ENCODE measurements around the gene KCTD16. TPM values are rescaled to one million over a fixed set of nuclear protein-coding genes. Genes with fewer than 3 reads are reported as not detected.

The KCTD16 gene
- total RNA-seq, 3 donors from 2014 or later, result not detected

- Mint-ChIP-seq H3K4me3 (no peak overlapping the region), H3K27me3 (ENCODE audit: low read depth) (no peaks in the 10 kb centered on the region), H3K4me1 (ENCODE audit: low read depth) (no peaks in the 10 kb centered on the region), H3K9me3 (no peaks in the 10 kb centered on the region), H3K36me3 (ENCODE audit: insufficient read depth) (no peaks in the 10 kb centered on the region)
- DNase-seq, result no peak
- no peak for ATAC-seq
Observed at GRCh38 chr5:144332265-144332664, 161.6 kb downstream of the KCTD16 start.

- ATAC-seq, result no peak
- Mint-ChIP-seq H3K4me1 (ENCODE audit: low read depth) (no peaks in the 10 kb centered on the region), H3K36me3 (ENCODE audit: insufficient read depth) (no peaks in the 10 kb centered on the region), H3K4me3 (no peak overlapping the region), H3K9me3 (no peaks in the 10 kb centered on the region), H3K27me3 (ENCODE audit: low read depth) (peaks cover 4% of the 10 kb centered on the region)
- DNase-seq, result no peak
Observed at GRCh38 chr5:144333336-144333920, 162.8 kb downstream of the KCTD16 start.

GRCh38 chr5:144335561-144335960, 164.9 kb downstream of the KCTD16 start:
- ATAC-seq, result no peak
- Mint-ChIP-seq H3K36me3 (ENCODE audit: insufficient read depth) (no peaks in the 10 kb centered on the region), H3K4me1 (ENCODE audit: low read depth) (no peaks in the 10 kb centered on the region), H3K4me3 (no peak overlapping the region), H3K27me3 (ENCODE audit: low read depth) (peaks cover 8% of the 10 kb centered on the region), H3K9me3 (no peaks in the 10 kb centered on the region)
- no peak for DNase-seq

GRCh38 chr5:144336191-144336961, 165.7 kb downstream of the KCTD16 start:
- no peaks in the 10 kb centered on the region for H3K9me3 Mint-ChIP-seq
- H3K27me3 Mint-ChIP-seq (ENCODE audit: low read depth), result peaks cover 9% of the 10 kb centered on the region
- DNase-seq (no peak), ATAC-seq (no peak)
- H3K4me3 Mint-ChIP-seq, result no peak overlapping the region
- no peaks in the 10 kb centered on the region for H3K36me3 Mint-ChIP-seq (ENCODE audit: insufficient read depth)
- H3K4me1 Mint-ChIP-seq (ENCODE audit: low read depth), result no peaks in the 10 kb centered on the region

GRCh38 chr5:144352330-144352729, 181.7 kb downstream of the KCTD16 start:
- no peaks in the 10 kb centered on the region for H3K27me3 Mint-ChIP-seq (ENCODE audit: low read depth)
- H3K9me3 Mint-ChIP-seq, result no peaks in the 10 kb centered on the region
- H3K4me1 Mint-ChIP-seq (ENCODE audit: low read depth), result no peaks in the 10 kb centered on the region
- no peaks in the 10 kb centered on the region for H3K36me3 Mint-ChIP-seq (ENCODE audit: insufficient read depth)
- no peak overlapping the region for H3K4me3 Mint-ChIP-seq
- DNase-seq (no peak), ATAC-seq (no peak)

GRCh38 chr5:144352732-144353317, 182.2 kb downstream of the KCTD16 start:
- Mint-ChIP-seq H3K4me3 (no peak overlapping the region), H3K4me1 (ENCODE audit: low read depth) (no peaks in the 10 kb centered on the region)
- DNase-seq, result no peak

GRCh38 chr5:144356489-144356888, 185.8 kb downstream of the KCTD16 start:
- ATAC-seq, result no peak
- Mint-ChIP-seq H3K4me1 (ENCODE audit: low read depth) (no peaks in the 10 kb centered on the region), H3K4me3 (no peak overlapping the region), H3K27me3 (ENCODE audit: low read depth) (no peaks in the 10 kb centered on the region), H3K9me3 (no peaks in the 10 kb centered on the region), H3K36me3 (ENCODE audit: insufficient read depth) (no peaks in the 10 kb centered on the region)
- no peak for DNase-seq

More at GRCh38 chr5:144352732-144353317, 182.2 kb downstream of the KCTD16 start:
- no peak for ATAC-seq
- H3K9me3 Mint-ChIP-seq, result no peaks in the 10 kb centered on the region
- no peaks in the 10 kb centered on the region for H3K36me3 Mint-ChIP-seq (ENCODE audit: insufficient read depth)
- H3K27me3 Mint-ChIP-seq (ENCODE audit: low read depth), result no peaks in the 10 kb centered on the region

GRCh38 chr5:144361406-144361805, 190.7 kb downstream of the KCTD16 start:
- H3K4me1 Mint-ChIP-seq (ENCODE audit: low read depth), result no peaks in the 10 kb centered on the region
- H3K9me3 Mint-ChIP-seq, result no peaks in the 10 kb centered on the region
- H3K36me3 Mint-ChIP-seq (ENCODE audit: insufficient read depth), result no peaks in the 10 kb centered on the region
- ATAC-seq (no peak), DNase-seq (no peak)
- H3K4me3 Mint-ChIP-seq, result no peak overlapping the region
- H3K27me3 Mint-ChIP-seq (ENCODE audit: low read depth), result no peaks in the 10 kb centered on the region

- H3K36me3 Mint-ChIP-seq (ENCODE audit: insufficient read depth), result no peaks in the 10 kb centered on the region
- no peaks in the 10 kb centered on the region for H3K9me3 Mint-ChIP-seq
- H3K4me3 Mint-ChIP-seq, result no peak overlapping the region
- no peaks in the 10 kb centered on the region for H3K4me1 Mint-ChIP-seq (ENCODE audit: low read depth)
- H3K27me3 Mint-ChIP-seq (ENCODE audit: low read depth), result no peaks in the 10 kb centered on the region
- no peak for ATAC-seq
- no peak for DNase-seq
Observed at GRCh38 chr5:144365885-144366284, 195.2 kb downstream of the KCTD16 start.

GRCh38 chr5:144367991-144368390, 197.3 kb downstream of the KCTD16 start:
- DNase-seq (no peak), ATAC-seq (no peak)
- no peaks in the 10 kb centered on the region for H3K9me3 Mint-ChIP-seq
- H3K4me3 Mint-ChIP-seq, result no peak overlapping the region
- H3K4me1 Mint-ChIP-seq (ENCODE audit: low read depth), result no peaks in the 10 kb centered on the region
- no peaks in the 10 kb centered on the region for H3K27me3 Mint-ChIP-seq (ENCODE audit: low read depth)
- H3K36me3 Mint-ChIP-seq (ENCODE audit: insufficient read depth), result no peaks in the 10 kb centered on the region

- no peaks in the 10 kb centered on the region for H3K9me3 Mint-ChIP-seq
- H3K36me3 Mint-ChIP-seq (ENCODE audit: insufficient read depth), result no peaks in the 10 kb centered on the region
- no peaks in the 10 kb centered on the region for H3K27me3 Mint-ChIP-seq (ENCODE audit: low read depth)
Observed at GRCh38 chr5:144368556-144368955, 197.9 kb downstream of the KCTD16 start.

GRCh38 chr5:144369006-144369405, 198.3 kb downstream of the KCTD16 start:
- no peaks in the 10 kb centered on the region for H3K4me1 Mint-ChIP-seq (ENCODE audit: low read depth)
- H3K36me3 Mint-ChIP-seq (ENCODE audit: insufficient read depth), result no peaks in the 10 kb centered on the region
- H3K4me3 Mint-ChIP-seq, result no peak overlapping the region
- no peaks in the 10 kb centered on the region for H3K27me3 Mint-ChIP-seq (ENCODE audit: low read depth)
- no peak for DNase-seq
- no peak for ATAC-seq
- H3K9me3 Mint-ChIP-seq, result no peaks in the 10 kb centered on the region

More at GRCh38 chr5:144368556-144368955, 197.9 kb downstream of the KCTD16 start:
- no peak overlapping the region for H3K4me3 Mint-ChIP-seq
- H3K4me1 Mint-ChIP-seq (ENCODE audit: low read depth), result no peaks in the 10 kb centered on the region
- ATAC-seq (no peak), DNase-seq (no peak)

- no peaks in the 10 kb centered on the region for H3K4me1 Mint-ChIP-seq (ENCODE audit: low read depth)
- H3K4me3 Mint-ChIP-seq, result no peak overlapping the region
- H3K9me3 Mint-ChIP-seq, result no peaks in the 10 kb centered on the region
- DNase-seq, result no peak
- ATAC-seq, result no peak
- no peaks in the 10 kb centered on the region for H3K27me3 Mint-ChIP-seq (ENCODE audit: low read depth)
- H3K36me3 Mint-ChIP-seq (ENCODE audit: insufficient read depth), result no peaks in the 10 kb centered on the region
Observed at GRCh38 chr5:144370273-144370672, 199.6 kb downstream of the KCTD16 start.

- H3K27me3 Mint-ChIP-seq (ENCODE audit: low read depth), result no peaks in the 10 kb centered on the region
- no peak for ATAC-seq
- no peaks in the 10 kb centered on the region for H3K4me1 Mint-ChIP-seq (ENCODE audit: low read depth)
- H3K4me3 Mint-ChIP-seq, result no peak overlapping the region
- H3K9me3 Mint-ChIP-seq, result no peaks in the 10 kb centered on the region
- no peaks in the 10 kb centered on the region for H3K36me3 Mint-ChIP-seq (ENCODE audit: insufficient read depth)
- no peak for DNase-seq
Observed at GRCh38 chr5:144374637-144375036, 204.0 kb downstream of the KCTD16 start.

GRCh38 chr5:144377207-144377606, 206.5 kb downstream of the KCTD16 start:
- Mint-ChIP-seq H3K36me3 (ENCODE audit: insufficient read depth) (no peaks in the 10 kb centered on the region), H3K9me3 (peaks cover 13% of the 10 kb centered on the region), H3K4me3 (no peak overlapping the region), H3K4me1 (ENCODE audit: low read depth) (no peaks in the 10 kb centered on the region), H3K27me3 (ENCODE audit: low read depth) (no peaks in the 10 kb centered on the region)
- ATAC-seq (no peak), DNase-seq (no peak)
